ENCODE results near the gene TNS1. TPM values are rescaled to one million over a fixed set of nuclear protein-coding genes. Genes with fewer than 3 reads are reported as not detected.

Gene TNS1
- total RNA-seq, 4 donors from 2014 or later = 461 to 648 (median 565) TPM

DNA sequence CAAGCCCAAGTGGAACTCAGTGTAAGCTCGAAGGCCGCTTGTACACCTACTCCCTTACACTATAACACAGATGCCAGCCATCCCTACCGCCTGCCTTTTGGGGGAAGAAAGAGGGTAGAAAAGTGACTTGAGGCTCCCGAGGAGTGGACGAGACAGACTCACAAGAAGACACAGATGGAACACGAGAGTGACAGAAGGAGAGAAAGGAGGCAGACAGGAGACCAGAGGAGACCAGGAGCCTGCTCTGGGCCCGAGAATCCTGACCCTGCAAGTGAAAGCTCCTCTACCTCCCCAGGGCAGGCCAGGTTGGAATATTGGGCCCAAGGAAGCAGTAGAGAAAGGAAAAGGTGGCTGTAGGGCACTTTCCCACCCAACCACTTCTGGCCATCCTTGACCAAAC is 23.4 kb upstream of the TNS1 start:
- no peaks in the 10 kb centered on the region for H3K27me3 ChIP-seq
- no peaks in the 10 kb centered on the region for H3K9me3 ChIP-seq
- WGBS, 2 donors = 85 to 91% methylated on average over 7 of the region's 7 CpGs
- peaks cover 0 to 17% (median 3%) of the 10 kb centered on the region in 4 donors for H3K4me1 ChIP-seq
- TF ChIP-seq, protein P1, sequence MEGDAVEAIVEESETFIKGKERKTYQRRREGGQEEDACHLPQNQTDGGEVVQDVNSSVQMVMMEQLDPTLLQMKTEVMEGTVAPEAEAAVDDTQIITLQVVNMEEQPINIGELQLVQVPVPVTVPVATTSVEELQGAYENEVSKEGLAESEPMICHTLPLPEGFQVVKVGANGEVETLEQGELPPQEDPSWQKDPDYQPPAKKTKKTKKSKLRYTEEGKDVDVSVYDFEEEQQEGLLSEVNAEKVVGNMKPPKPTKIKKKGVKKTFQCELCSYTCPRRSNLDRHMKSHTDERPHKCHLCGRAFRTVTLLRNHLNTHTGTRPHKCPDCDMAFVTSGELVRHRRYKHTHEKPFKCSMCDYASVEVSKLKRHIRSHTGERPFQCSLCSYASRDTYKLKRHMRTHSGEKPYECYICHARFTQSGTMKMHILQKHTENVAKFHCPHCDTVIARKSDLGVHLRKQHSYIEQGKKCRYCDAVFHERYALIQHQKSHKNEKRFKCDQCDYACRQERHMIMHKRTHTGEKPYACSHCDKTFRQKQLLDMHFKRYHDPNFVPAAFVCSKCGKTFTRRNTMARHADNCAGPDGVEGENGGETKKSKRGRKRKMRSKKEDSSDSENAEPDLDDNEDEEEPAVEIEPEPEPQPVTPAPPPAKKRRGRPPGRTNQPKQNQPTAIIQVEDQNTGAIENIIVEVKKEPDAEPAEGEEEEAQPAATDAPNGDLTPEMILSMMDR (IDR thresholded peaks at IDR 0.05) = no peak
- TF ChIP-seq POLR2A (IDR thresholded peaks at IDR 0.05) = no peak
- no peak for TF ChIP-seq EP300 (IDR thresholded peaks at IDR 0.05)
- H3K27ac ChIP-seq = no peak overlapping the region
- H3K4me3 ChIP-seq = no peak overlapping the region
- H3K36me3 ChIP-seq = no peaks in the 10 kb centered on the region
- DNase-seq (ENCODE audit: low spot score in 2 of 2) = no peak

DNA sequence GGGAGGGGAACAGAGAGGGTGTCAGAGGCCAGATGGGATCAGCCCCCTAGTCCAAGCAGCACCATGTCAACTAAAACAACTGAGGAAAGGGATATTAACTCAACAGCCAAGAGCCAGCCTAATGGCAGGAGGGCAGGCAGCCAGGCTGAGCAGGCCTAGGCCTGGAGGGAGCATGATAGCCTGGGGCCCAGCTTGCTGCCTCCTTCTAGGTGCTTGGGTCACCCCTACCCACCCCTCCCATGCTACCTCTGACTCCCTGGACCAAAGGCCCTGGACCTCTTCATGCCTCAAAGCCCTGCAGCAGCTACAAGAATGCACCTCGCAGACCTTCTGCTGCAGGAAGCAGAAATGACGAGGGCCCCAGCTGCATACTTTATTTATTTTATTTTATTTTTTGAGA is 22.1 kb upstream of the TNS1 start:
- Histone ChIP-seq H3K27me3 (no peaks in the 10 kb centered on the region), H3K4me3 (no peak overlapping the region), H3K36me3 (no peaks in the 10 kb centered on the region), H3K4me1 (peaks cover 0 to 11% (median 3%) of the 10 kb centered on the region in 4 donors), H3K27ac (no peak overlapping the region), H3K9me3 (no peaks in the 10 kb centered on the region)
- WGBS, 2 donors = 88 to 93% methylated on average over 2 of the region's 2 CpGs
- TF ChIP-seq, protein P1 (IDR thresholded peaks at IDR 0.05) = no peak
- TF ChIP-seq EP300 (IDR thresholded peaks at IDR 0.05) = no peak
- TF ChIP-seq POLR2A (IDR thresholded peaks at IDR 0.05) = no peak
- peak in 1 of 2 donors; percentile 3 for DNase-seq (ENCODE audit: low spot score in 2 of 2)

DNA sequence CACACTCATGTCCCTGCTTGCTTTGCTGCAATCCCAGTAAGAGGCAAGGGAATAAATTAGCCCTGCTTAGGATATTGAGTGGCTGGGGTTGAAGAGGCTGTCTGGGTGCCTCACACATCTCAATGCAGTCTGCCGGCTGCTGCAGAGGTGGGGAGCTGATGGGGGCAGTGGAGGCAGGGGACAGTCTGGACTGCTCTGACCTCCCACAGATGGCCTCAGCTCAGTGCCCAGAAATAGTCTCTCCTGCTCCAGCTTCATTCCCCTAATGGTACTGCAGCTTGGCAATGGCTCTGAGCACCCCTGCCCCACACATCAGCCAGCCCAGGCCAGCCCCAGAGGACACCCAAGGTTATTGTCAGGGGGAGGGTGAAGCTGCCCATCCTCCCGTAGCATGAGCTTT is 21.5 kb upstream of the TNS1 start:
- Histone ChIP-seq H3K4me3 (no peak overlapping the region), H3K4me1 (peaks cover 0 to 7% (median 3%) of the 10 kb centered on the region in 4 donors), H3K9me3 (no peaks in the 10 kb centered on the region), H3K27ac (no peak overlapping the region), H3K36me3 (no peaks in the 10 kb centered on the region), H3K27me3 (no peaks in the 10 kb centered on the region)
- DNase-seq (ENCODE audit: low spot score in 2 of 2) = peak in 1 of 2 donors; percentile 3
- TF ChIP-seq, protein P1 (IDR thresholded peaks at IDR 0.05) = no peak
- TF ChIP-seq POLR2A (IDR thresholded peaks at IDR 0.05) (no peak), EP300 (IDR thresholded peaks at IDR 0.05) (no peak)
- 64 to 81% methylated on average over 1 to 2 of the region's 2 CpGs for WGBS, 2 donors

DNA sequence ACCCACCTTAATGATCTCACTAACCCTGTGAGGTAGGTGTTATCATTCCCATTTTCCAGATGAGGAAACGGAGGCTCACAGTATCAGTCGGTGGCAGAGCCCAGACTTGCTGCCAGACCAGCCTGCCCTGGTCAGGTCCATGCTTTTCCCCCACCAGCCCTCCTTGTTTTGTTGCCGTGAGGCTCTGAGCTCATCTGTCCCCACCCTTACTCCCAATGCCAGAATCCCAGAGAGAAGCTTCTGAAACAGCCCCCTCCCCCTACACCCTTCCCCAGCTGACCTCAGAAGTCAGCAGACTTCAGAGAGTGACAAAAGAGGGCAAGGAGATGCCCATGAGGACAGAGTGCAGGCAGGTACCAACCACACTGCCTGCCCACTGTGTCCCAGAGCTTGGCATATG is 20.8 kb upstream of the TNS1 start:
- H3K4me1 ChIP-seq = peaks cover 0 to 1% (median 0%) of the 10 kb centered on the region in 4 donors
- no peaks in the 10 kb centered on the region for H3K27me3 ChIP-seq
- H3K27ac ChIP-seq = no peak overlapping the region
- H3K4me3 ChIP-seq = no peak overlapping the region
- no peaks in the 10 kb centered on the region for H3K36me3 ChIP-seq
- 68 to 86% methylated on average over 3 of the region's 3 CpGs for WGBS, 2 donors
- H3K9me3 ChIP-seq = no peaks in the 10 kb centered on the region
- DNase-seq (ENCODE audit: low spot score in 2 of 2) = peak in 1 of 2 donors; percentile 4
- TF ChIP-seq EP300 (IDR thresholded peaks at IDR 0.05) (no peak), POLR2A (IDR thresholded peaks at IDR 0.05) (no peak)
- TF ChIP-seq, protein P1 (IDR thresholded peaks at IDR 0.05) = no peak

DNA sequence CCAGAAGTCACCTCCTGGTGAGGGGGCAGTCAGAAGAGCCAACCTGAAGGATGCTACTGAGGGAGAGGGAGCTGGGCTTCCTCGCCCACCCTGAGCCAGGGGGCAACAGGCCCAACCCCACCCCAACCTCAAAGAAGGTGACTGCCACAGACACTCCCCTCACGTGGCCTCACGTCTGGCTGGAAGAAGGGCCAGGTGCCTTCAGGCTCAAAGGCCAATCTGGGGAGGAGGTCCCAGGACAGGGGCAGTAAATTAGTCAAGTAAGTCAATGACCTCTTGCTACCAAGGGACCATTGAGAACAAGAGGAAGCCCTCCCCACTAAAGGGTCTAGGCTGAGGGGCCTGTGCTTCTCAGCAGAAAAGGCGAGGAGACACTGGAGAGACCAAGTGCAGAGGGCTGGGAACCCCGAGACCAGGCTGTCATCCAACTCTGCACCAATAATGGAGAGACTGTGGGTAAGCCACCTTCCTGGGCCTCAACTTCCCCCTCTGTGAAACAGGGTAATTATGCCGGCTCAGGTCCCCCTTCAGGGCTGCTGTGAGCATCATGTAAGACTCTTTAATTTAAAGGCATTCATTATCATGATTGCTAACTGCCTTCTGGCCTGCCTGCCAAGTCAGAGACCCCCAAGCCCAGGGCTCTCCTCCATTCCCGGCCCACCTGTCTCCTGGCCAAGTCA is 20.2 kb upstream of the TNS1 start:
- Histone ChIP-seq H3K27me3 (no peaks in the 10 kb centered on the region), H3K36me3 (no peaks in the 10 kb centered on the region), H3K4me1 (peaks cover 0 to 8% (median 0%) of the 10 kb centered on the region in 4 donors), H3K27ac (no peak overlapping the region), H3K9me3 (no peaks in the 10 kb centered on the region), H3K4me3 (no peak overlapping the region)
- peak in 1 of 2 donors; percentile 4 for DNase-seq (ENCODE audit: low spot score in 2 of 2)
- TF ChIP-seq, protein P1 (IDR thresholded peaks at IDR 0.05) = no peak
- TF ChIP-seq EP300 (IDR thresholded peaks at IDR 0.05) = no peak
- TF ChIP-seq POLR2A (IDR thresholded peaks at IDR 0.05) = no peak
- 93 to 94% methylated on average over 6 to 7 of the region's 7 CpGs for WGBS, 2 donors

Measured in tibial nerve (tissue), 4 donors.